H9 (cell line): ENCODE data around the gene PCMT1. TPM values are rescaled to one million over a fixed set of nuclear protein-coding genes. Genes with fewer than 3 reads are reported as not detected.

ENCODE experiments used
- DNase-seq: peaks from one replicate; pipeline ENCODE4 v3.0.0-alpha.2; 2017
- H2AFZ ChIP-seq: one replicate; pipeline ENCODE4 v1.6.1; 2013; ENCODE audit warnings: mild to moderate bottlenecking, low read length, control low read depth, moderate library complexity
- H2AK5ac ChIP-seq: 2 replicates; pipeline ENCODE4 v1.6.1; 2013; ENCODE audit warnings: low read length, control low read depth, mixed read lengths; ENCODE audit not compliant: insufficient read length
- H2BK120ac ChIP-seq: one replicate; pipeline ENCODE4 v1.6.1; 2013; ENCODE audit warnings: low read depth, mild to moderate bottlenecking, low read length, control low read depth, inconsistent platforms; ENCODE audit not compliant: poor library complexity, severe bottlenecking
- H2BK12ac ChIP-seq: 2 replicates; pipeline ENCODE4 v1.6.1; 2013; ENCODE audit warnings: low read length, control low read depth, mixed read lengths, low read depth; ENCODE audit not compliant: insufficient read length
- H2BK15ac ChIP-seq: 2 replicates; pipeline ENCODE4 v1.6.1; 2013; ENCODE audit warnings: low read depth, low read length, control low read depth
- H2BK20ac ChIP-seq: one replicate; pipeline ENCODE4 v1.6.1; 2013; ENCODE audit warnings: low read depth, mild to moderate bottlenecking, low read length, control low read depth, inconsistent platforms; ENCODE audit not compliant: poor library complexity, severe bottlenecking
- H2BK5ac ChIP-seq: 2 replicates; pipeline ENCODE4 v1.6.1; 2013; ENCODE audit warnings: low read length, control low read depth, mixed read lengths; ENCODE audit not compliant: insufficient read length
- H3K14ac ChIP-seq: 2 replicates; pipeline ENCODE4 v1.6.1; 2013; ENCODE audit warnings: low read length, control low read depth; ENCODE audit not compliant: insufficient read depth
- H3K18ac ChIP-seq: 2 replicates; pipeline ENCODE4 v1.6.1; 2013; ENCODE audit warnings: low read depth, mild to moderate bottlenecking, mixed read lengths, low read length, control low read depth; ENCODE audit not compliant: insufficient read length
- H3K23ac ChIP-seq: 2 replicates; pipeline ENCODE4 v1.6.1; 2013; ENCODE audit warnings: low read length, control low read depth, mixed read lengths, low read depth; ENCODE audit not compliant: insufficient read length
- H3K23me2 ChIP-seq: 2 replicates; pipeline ENCODE4 v1.6.1; 2013; ENCODE audit warnings: low read depth, mild to moderate bottlenecking, mixed read lengths, low read length, control low read depth; ENCODE audit not compliant: insufficient read length, poor library complexity, severe bottlenecking
- H3K27ac ChIP-seq: 2 replicates; pipeline ENCODE4 v1.5.1; 2013; ENCODE audit warnings: low read length, control low read depth, mixed read lengths, low read depth; ENCODE audit not compliant: insufficient read length
- H3K27me3 ChIP-seq: 2 replicates; pipeline ENCODE4 v1.6.1; 2013; ENCODE audit warnings: low read length, control low read depth, inconsistent platforms; ENCODE audit not compliant: insufficient read depth
- H3K4ac ChIP-seq: 2 replicates; pipeline ENCODE4 v1.6.1; 2013; ENCODE audit warnings: low read depth, mild to moderate bottlenecking, control low read depth, inconsistent platforms, low read length, moderate library complexity
- H3K4me1 ChIP-seq: 2 replicates; pipeline ENCODE4 v1.6.1; 2013; ENCODE audit warnings: low read length, control low read depth, inconsistent platforms; ENCODE audit not compliant: insufficient read depth
- H3K4me2 ChIP-seq: 2 replicates; pipeline ENCODE4 v1.6.1; 2013; ENCODE audit warnings: low read length, control low read depth, mixed read lengths; ENCODE audit not compliant: insufficient read length, insufficient read depth
- H3K56ac ChIP-seq: 2 replicates; pipeline ENCODE4 v1.6.1; 2013; ENCODE audit warnings: low read depth, mild to moderate bottlenecking, mixed read lengths, low read length, control low read depth; ENCODE audit not compliant: insufficient read length
- H3K79me1 ChIP-seq: 2 replicates; pipeline ENCODE4 v1.6.1; 2013; ENCODE audit warnings: low read depth, mild to moderate bottlenecking, moderate library complexity, low read length, control low read depth, inconsistent platforms; ENCODE audit not compliant: insufficient read depth, poor library complexity, severe bottlenecking
- H3K79me2 ChIP-seq: 2 replicates; pipeline ENCODE4 v1.6.1; 2013; ENCODE audit warnings: low read length, control low read depth, inconsistent platforms; ENCODE audit not compliant: insufficient read depth
- H3K9ac ChIP-seq: 2 replicates; pipeline ENCODE4 v1.6.1; 2013; ENCODE audit warnings: low read length, control low read depth, mixed read lengths; ENCODE audit not compliant: insufficient read length; ENCODE audit errors: extremely low read depth
- H3K9me3 ChIP-seq: one replicate; pipeline ENCODE4 v1.6.1; 2013; ENCODE audit warnings: low read depth, low read length, inconsistent platforms; ENCODE audit not compliant: control insufficient read depth
- H3T11ph ChIP-seq: one replicate; pipeline ENCODE4 v1.6.1; 2013; ENCODE audit warnings: mild to moderate bottlenecking, low read length, control low read depth, inconsistent platforms
- H4K20me1 ChIP-seq: one replicate; pipeline ENCODE4 v1.6.1; 2013; ENCODE audit not compliant: control insufficient read depth, insufficient read length, insufficient read depth
- H4K5ac ChIP-seq: 2 replicates; pipeline ENCODE4 v1.6.1; 2013; ENCODE audit warnings: low read depth, mild to moderate bottlenecking, mixed read lengths, low read length, control low read depth; ENCODE audit not compliant: insufficient read length
- H4K8ac ChIP-seq: replicated peaks from 2 replicates; pipeline ENCODE4 v1.6.1; 2013; ENCODE audit warnings: low read length, control low read depth, mixed read lengths, low read depth; ENCODE audit not compliant: insufficient read length
- H4K91ac ChIP-seq: 2 replicates; pipeline ENCODE4 v1.6.1; 2013; ENCODE audit warnings: low read depth, mild to moderate bottlenecking, moderate library complexity, mixed read lengths, low read length, control low read depth; ENCODE audit not compliant: insufficient read length
- H3K27ac Mint-ChIP-seq, 3 experiments: 2 replicates in 2 of 3; 3 replicates in 1 of 3; pipeline ENCODE4 v1.8.0; 2020 to 2021; ENCODE audit warnings: mixed read lengths in 3 of 3, mild to moderate bottlenecking in 1 of 3, moderate library complexity in 1 of 3
- H3K27me3 Mint-ChIP-seq: 2 replicates; pipeline ENCODE4 v1.8.0; 2021; ENCODE audit warnings: low read depth, mild to moderate bottlenecking, moderate library complexity, mixed read lengths
- H3K36me3 Mint-ChIP-seq, 3 experiments: 2 replicates in 2 of 3; 3 replicates in 1 of 3; pipeline ENCODE4 v1.8.0; 2020 to 2021; ENCODE audit warnings: low read depth in 3 of 3, mixed read lengths in 3 of 3; ENCODE audit not compliant: insufficient read depth in 1 of 3
- H3K4me1 Mint-ChIP-seq, 2 experiments: 2 replicates each; pipeline ENCODE4 v1.8.0; 2020; ENCODE audit warnings: mixed read lengths in 2 of 2
- H3K4me3 Mint-ChIP-seq, 2 experiments: 2 replicates in 1 of 2; 3 replicates in 1 of 2; pipeline ENCODE4 v1.8.0; 2020 to 2021; ENCODE audit warnings: mild to moderate bottlenecking in 2 of 2, mixed read lengths in 2 of 2, moderate library complexity in 1 of 2
- H3K9me3 Mint-ChIP-seq, 2 experiments: 2 replicates in 1 of 2; 3 replicates in 1 of 2; pipeline ENCODE4 v1.8.0; 2020; ENCODE audit warnings: mild to moderate bottlenecking in 2 of 2, mixed read lengths in 2 of 2, moderate library complexity in 1 of 2
- CTCF ChIP-seq: fragments of 200-600 bp; sonication (generic); conservative IDR thresholded peaks from 3 replicates; pipeline ENCODE4 v1.8.0; 2021; ENCODE audit warnings: antibody characterized with exemption, mild to moderate bottlenecking
- WGBS: extraction: QIAGEN DNeasy Blood & Tissue Kit; methylation state at CpG from one replicate; pipeline ENCODE4 v1.1.7; 2013; ENCODE audit warnings: missing lambda C conversion rate, low lambda C conversion rate, mixed read lengths; ENCODE audit not compliant: insufficient read length; ENCODE audit errors: extremely low coverage; 5-methylcytosine and 5-hydroxymethylcytosine counted together
- total RNA-seq: library from RNA; stranded (reverse); gene quantifications from 2 replicates; pipeline ENCODE4 v1.2.1, GENCODE V29; 2021

Gene PCMT1
- total RNA-seq, 1 experiment from 2014 or later = 98.3 TPM

DNA sequence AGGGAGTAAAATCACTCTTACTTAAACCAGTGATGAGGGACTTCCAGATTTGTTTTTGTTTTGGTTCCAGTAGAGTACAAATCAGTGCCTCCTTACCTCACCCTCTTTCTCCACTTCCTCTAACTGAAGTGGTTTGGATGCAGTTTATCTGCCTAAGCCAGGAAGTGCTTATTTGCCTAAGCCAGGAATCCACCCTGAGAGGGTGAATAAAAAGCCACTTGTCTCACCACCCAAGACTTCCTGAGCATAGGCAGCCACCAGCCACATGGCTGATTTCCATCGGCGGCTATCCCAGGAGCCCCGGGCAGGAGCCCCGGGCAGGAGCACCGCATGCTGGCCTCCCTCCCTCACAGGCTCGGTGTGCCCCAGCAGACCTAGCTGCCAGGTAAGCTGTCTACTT, 102.6 kb downstream of the PCMT1 start:
- no peaks in the 10 kb centered on the region for H3K79me1 ChIP-seq
- no peak overlapping the region for H2BK20ac ChIP-seq
- no peak overlapping the region for H4K5ac ChIP-seq
- no peak overlapping the region for H3K27ac Mint-ChIP-seq
- H3K23ac ChIP-seq = no peak overlapping the region
- no peak overlapping the region for H2BK120ac ChIP-seq
- H3K27me3 ChIP-seq = no peaks in the 10 kb centered on the region
- H3K23me2 ChIP-seq = no peaks in the 10 kb centered on the region
- no peak overlapping the region for H3T11ph ChIP-seq
- no peak overlapping the region for H3K9ac ChIP-seq
- H2BK15ac ChIP-seq = no peak overlapping the region
- H3K4me1 ChIP-seq = no peaks in the 10 kb centered on the region; the same call in 1 of the 2 replicates
- no peak for TF ChIP-seq CTCF
- H3K27ac ChIP-seq = no peak overlapping the region
- H3K36me3 Mint-ChIP-seq = no peaks in the 10 kb centered on the region
- DNase-seq = no peak
- H3K4ac ChIP-seq = no peak overlapping the region
- H3K56ac ChIP-seq = no peak overlapping the region
- H3K9me3 Mint-ChIP-seq = no peaks in the 10 kb centered on the region
- H2AK5ac ChIP-seq = no peak overlapping the region
- no peak overlapping the region for H3K4me3 Mint-ChIP-seq
- no peak overlapping the region for H3K18ac ChIP-seq
- H3K79me2 ChIP-seq = no peaks in the 10 kb centered on the region
- H2BK12ac ChIP-seq = no peak overlapping the region
- no peaks in the 10 kb centered on the region for H3K9me3 ChIP-seq
- no CpG with 5 or more reads among the region's 6 CpGs for WGBS
- H3K27me3 Mint-ChIP-seq = no peaks in the 10 kb centered on the region
- no peak overlapping the region for H2BK5ac ChIP-seq
- no peak overlapping the region for H4K8ac ChIP-seq
- no peaks in the 10 kb centered on the region for H4K20me1 ChIP-seq
- peaks cover 20 to 23% of the 10 kb centered on the region in 2 experiments for H3K4me1 Mint-ChIP-seq
- no peak overlapping the region for H2AFZ ChIP-seq
- H3K4me2 ChIP-seq = no peak overlapping the region
- H4K91ac ChIP-seq = no peak overlapping the region
- H3K14ac ChIP-seq = no peak overlapping the region
